HG02840 (cell line): ENCODE data around the gene SPAG5.

Experiments
- ATAC-seq: cut with Tn5 transposase; IDR thresholded peaks from one replicate; pipeline ENCODE4 v1.9.1; 2021; ENCODE audit warnings: mild to moderate bottlenecking, moderate library complexity, moderate number of reproducible peaks; ENCODE audit not compliant: unreplicated experiment, low FRiP score

The SPAG5 gene

GRCh38 chr17:28548417-28549130 lies 50.3 kb downstream of the SPAG5 start:
- ATAC-seq = no peak

GRCh38 chr17:28547623-28548416 lies 51.0 kb downstream of the SPAG5 start:
- no peak for ATAC-seq

GRCh38 chr17:28547096-28547622 lies 51.7 kb downstream of the SPAG5 start:
- ATAC-seq = no peak

GRCh38 chr17:28545787-28546415 lies 52.9 kb downstream of the SPAG5 start:
- no peak for ATAC-seq

GRCh38 chr17:28545141-28545503 lies 53.7 kb downstream of the SPAG5 start:
- ATAC-seq = no peak

- no peak for ATAC-seq
Observed at GRCh38 chr17:28544402-28545140, 54.3 kb downstream of the SPAG5 start.

- no peak for ATAC-seq
Observed at GRCh38 chr17:28541439-28541838, 57.4 kb downstream of the SPAG5 start.

- ATAC-seq = no peak
Observed at GRCh38 chr17:28540231-28540630, 58.6 kb downstream of the SPAG5 start.

GRCh38 chr17:28538296-28538895 lies 60.4 kb downstream of the SPAG5 start:
- ATAC-seq = no peak

- no peak for ATAC-seq
Observed at GRCh38 chr17:28537219-28537610, 61.6 kb downstream of the SPAG5 start.

GRCh38 chr17:28536532-28537218 lies 62.1 kb downstream of the SPAG5 start:
- no peak for ATAC-seq

- no peak for ATAC-seq
Observed at GRCh38 chr17:28534740-28535375, 64.0 kb downstream of the SPAG5 start.

- ATAC-seq = no peak
Observed at GRCh38 chr17:28533091-28533807, 65.6 kb downstream of the SPAG5 start.

- no peak for ATAC-seq
Observed at GRCh38 chr17:28532050-28532960, 66.5 kb downstream of the SPAG5 start.

- ATAC-seq = no peak
Observed at GRCh38 chr17:28530926-28531325, 67.9 kb downstream of the SPAG5 start.

- no peak for ATAC-seq
Observed at GRCh38 chr17:28530250-28530649, 68.6 kb downstream of the SPAG5 start.

GRCh38 chr17:28529013-28529400 lies 69.8 kb downstream of the SPAG5 start:
- no peak for ATAC-seq
